Iris pigment epithelial cell (primary cell): ENCODE data around the gene OBSCN.

Source experiments
- DNase-seq: peaks from one replicate; pipeline ENCODE4 v3.0.0-alpha.2; 2011; ENCODE audit warnings: low read depth

OBSCN gene

DNA sequence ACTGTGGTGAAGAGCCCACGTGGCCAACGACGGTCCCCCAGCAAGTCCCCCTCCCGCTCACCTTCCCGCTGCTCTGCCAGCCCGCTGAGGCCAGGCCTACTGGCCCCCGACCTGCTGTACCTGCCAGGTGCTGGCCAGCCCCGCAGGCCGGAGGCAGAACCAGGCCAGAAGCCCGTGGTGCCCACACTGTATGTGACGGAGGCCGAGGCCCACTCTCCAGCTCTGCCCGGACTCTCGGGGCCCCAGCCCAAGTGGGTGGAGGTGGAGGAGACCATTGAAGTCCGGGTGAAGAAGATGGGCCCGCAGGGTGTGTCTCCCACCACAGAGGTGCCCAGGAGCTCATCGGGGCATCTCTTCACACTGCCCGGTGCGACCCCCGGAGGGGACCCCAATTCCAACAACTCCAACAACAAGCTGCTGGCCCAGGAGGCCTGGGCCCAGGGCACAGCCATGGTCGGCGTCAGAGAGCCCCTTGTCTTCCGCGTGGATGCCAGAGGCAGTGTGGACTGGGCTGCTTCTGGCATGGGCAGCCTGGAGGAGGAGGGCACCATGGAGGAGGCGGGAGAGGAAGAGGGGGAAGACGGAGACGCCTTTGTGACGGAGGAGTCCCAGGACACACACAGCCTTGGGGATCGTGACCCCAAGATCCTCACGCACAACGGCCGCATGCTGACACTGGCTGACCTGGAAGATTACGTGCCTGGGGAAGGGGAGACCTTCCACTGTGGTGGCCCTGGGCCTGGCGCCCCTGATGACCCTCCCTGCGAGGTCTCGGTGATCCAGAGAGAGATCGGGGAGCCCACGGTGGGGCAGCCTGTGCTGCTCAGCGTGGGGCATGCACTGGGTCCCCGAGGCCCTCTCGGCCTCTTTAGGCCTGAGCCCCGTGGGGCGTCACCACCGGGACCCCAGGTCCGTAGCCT lies 152.0 kb downstream of the OBSCN start:
- no peak for DNase-seq

DNA sequence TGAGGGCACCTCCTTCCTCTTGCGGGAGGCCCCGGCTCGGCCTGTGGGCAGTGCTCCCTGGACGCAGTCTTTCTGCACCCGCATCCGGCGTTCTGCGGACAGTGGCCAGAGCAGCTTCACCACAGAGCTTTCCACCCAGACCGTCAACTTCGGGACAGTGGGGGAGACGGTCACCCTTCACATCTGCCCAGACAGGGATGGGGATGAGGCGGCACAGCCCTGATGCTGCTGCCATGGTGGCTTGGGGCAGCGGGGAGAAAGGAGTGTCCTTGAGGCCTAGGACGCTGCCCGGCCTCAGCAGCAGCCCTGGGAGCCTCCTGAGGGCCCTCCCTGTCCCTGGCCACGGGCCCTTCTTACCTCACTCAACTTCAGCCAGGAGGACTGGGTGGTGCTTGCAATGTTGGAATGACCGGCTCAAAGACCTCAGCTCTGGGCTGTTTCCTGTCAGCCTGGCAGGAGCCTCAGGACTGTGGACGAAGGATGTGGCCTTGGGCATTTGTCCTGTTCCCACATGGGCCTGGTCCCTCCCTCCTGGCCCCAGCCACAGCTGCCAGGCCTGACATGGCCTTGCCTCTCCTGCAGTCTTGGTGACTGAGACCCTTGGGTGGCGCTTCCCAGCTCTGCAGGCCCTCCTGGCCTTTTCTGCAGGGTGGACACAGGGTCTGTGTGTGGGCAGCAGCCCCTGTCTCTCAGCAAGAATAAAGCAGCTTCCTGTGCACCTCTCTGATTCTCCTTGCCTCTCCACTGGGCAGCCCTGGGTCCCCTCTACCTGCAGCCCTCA lies 152.9 kb downstream of the OBSCN start:
- DNase-seq, result no peak

GRCh38 chr1:228361314-228362140 lies 153.7 kb downstream of the OBSCN start:
- no peak for DNase-seq

- DNase-seq, result no peak
Measured at GRCh38 chr1:228362141-228362883, 154.5 kb downstream of the OBSCN start.

- DNase-seq, result no peak
Measured at GRCh38 chr1:228362884-228363450, 155.1 kb downstream of the OBSCN start.

GRCh38 chr1:228363686-228364067 lies 155.8 kb downstream of the OBSCN start:
- DNase-seq, result no peak

- DNase-seq, result no peak
Measured at GRCh38 chr1:228364068-228364705, 156.3 kb downstream of the OBSCN start.

GRCh38 chr1:228364706-228365213 lies 156.9 kb downstream of the OBSCN start:
- DNase-seq, result no peak

DNA sequence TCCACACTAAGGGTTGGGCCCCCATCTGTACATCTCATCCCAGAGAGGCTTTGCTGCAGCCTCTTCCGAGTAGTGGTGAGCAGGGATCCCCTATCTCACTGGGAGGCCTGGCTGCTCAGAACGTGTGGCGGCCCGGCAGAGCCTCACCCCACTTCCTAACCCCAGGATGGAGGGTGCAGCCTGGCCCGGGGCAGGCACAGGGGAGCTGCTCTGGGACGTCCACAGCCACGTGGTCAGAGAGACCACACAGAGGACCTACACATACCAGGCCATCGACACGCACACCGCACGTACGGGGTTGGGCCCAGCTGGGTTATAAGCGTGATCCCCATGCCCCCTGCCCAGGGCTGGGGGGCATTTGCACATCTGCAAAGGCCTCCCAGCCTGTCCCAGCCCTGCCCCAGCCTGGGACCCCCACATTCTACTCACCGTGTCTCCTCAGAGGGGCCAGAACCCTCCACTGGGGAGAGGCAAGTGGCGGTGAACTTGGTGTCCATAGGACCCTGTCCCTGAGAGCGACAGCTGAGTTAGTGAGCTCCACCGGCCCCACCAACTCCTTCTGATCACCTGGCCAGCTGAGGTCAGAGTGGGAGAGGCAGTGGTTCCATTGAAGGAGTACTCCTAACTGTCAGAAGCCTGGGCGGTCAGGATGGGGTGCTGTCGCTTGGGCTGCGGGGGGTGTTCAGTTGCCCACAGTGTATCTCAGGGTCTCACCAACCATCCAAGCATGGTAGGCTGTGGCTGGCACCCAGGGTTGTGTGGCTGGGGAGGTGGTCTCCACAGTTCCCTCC lies 157.6 kb downstream of the OBSCN start:
- DNase-seq, result no peak

DNA sequence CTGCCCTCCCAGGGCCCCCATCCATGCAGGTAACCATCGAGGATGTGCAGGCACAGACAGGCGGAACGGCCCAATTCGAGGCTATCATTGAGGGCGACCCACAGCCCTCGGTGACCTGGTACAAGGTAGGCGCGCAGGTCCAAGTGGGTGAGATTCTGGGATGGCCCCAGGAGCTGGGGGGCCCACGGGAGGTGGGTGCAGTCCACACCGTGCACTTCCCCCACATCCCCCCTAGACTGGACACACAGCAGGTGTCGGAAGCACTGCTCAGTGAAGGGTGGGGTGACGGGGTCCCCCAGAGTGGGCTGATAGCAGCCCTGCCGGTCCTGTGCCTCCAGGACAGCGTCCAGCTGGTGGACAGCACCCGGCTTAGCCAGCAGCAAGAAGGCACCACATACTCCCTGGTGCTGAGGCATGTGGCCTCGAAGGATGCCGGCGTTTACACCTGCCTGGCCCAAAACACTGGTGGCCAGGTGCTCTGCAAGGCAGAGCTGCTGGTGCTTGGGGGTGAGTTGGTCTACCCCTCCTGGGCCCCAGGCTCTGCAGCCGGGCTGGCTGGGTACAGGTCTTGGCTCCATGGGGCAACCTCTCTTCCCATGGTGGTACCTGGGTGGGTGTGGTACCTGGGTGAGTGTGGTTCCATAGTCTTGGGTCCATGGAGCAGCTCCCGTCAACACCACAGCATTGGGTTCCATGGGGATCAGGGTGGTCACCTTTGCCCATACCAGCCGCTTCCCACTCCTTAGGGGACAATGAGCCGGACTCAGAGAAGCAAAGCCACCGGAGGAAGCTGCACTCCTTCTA lies 158.4 kb downstream of the OBSCN start:
- DNase-seq, result no peak

GRCh38 chr1:228366866-228367741 lies 159.3 kb downstream of the OBSCN start:
- DNase-seq, result no peak

DNA sequence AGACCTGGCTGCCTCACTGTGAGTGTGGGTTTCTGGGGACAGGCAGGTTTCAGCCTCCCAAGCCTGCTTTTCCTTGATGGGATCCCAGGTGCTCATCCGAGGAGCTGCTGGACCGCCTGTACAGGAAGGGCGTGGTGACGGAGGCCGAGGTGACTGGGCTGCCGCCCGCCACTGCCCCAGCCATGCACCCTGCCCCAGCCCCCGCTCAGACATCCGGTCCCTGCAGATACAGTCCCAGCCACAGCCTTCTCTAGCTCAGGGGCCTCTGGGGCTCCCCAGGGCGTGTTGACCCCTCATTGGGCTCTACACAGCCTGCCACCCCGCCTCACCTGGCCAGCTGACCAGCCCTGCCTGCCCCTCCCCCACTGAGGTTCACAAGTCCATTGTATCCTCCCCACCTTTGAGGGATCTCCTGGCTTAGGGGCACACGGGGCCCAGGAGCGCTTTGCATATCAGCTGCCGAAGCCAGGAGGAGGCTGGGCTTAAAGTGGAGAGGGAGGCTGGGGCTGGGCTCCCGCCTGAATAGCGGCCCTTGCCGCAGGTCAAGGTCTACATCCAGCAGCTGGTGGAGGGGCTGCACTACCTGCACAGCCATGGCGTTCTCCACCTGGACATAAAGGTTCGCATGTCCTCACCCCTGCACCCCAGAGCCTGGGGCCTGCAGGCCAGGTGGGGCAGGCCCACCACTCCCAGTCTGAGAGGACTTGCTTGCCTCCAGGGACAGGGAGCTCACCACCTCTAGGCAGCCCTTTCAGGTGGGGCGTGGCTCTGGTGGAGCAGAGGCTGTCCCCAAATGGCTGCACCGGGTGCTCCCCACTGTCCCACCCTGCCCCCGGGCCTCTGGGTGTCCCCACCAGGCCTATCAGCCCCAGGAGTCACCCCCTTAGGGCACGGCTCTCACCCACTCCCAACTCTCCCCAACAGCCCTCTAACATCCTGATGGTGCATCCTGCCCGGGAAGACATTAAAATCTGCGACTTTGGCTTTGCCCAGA lies 160.3 kb downstream of the OBSCN start:
- DNase-seq, result no peak

GRCh38 chr1:228368801-228369607 lies 161.2 kb downstream of the OBSCN start:
- DNase-seq, result no peak

GRCh38 chr1:228369608-228370438 lies 162.0 kb downstream of the OBSCN start:
- DNase-seq, result no peak

DNA sequence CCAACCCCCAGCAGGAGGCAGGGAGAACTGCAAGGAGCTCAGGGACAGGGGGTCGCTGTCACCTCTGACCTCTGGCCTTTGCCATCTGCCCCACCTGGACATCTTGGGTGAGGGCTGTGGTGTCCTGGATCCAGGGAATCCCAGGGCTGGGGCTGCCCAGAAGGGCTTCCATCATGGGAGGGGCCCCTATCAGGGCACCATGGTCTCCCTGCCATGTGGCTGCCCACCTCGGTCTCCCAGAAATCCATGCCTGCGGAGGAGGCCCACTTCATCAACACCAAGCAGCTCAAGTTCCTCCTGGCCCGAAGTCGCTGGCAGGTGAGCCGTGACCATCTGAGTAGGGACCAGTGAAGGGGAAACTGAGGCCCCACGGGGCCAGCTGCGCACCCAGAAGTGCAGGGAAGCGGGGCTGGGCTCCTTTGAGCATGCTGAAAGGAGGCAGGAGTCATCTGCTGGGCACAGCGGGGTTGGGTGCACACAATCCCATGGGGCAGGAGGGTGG lies 162.6 kb downstream of the OBSCN start:
- no peak for DNase-seq
